DOHH2 (cell line): ENCODE measurements around the gene CBFA2T2.
A peak's percentile ranks its signal among the peaks of the same experiment; 100 is the strongest.

Experiments
- H3F3A ChIP-seq: fragments of 200-600 bp; sonication (generic), shearing (Covaris generic); 2 replicates; pipeline ENCODE4 v1.6.0; 2016; ENCODE audit warnings: antibody characterized with exemption, mild to moderate bottlenecking; ENCODE audit not compliant: control insufficient read depth, insufficient read depth
- H3K27ac ChIP-seq: fragments of 200-600 bp; sonication (generic); 2 replicates; pipeline ENCODE4 v1.5.1; 2014; ENCODE audit warnings: low read depth, mild to moderate bottlenecking, low read length, moderate library complexity
- H3K27me3 ChIP-seq: fragments of 200-600 bp; sonication (generic); 2 replicates; pipeline ENCODE4 v1.6.1; 2014; ENCODE audit warnings: mild to moderate bottlenecking, low read length, mixed read lengths; ENCODE audit not compliant: control insufficient read depth
- H3K36me3 ChIP-seq: fragments of 200-600 bp; sonication (generic); 2 replicates; pipeline ENCODE4 v1.6.1; 2014; ENCODE audit warnings: mild to moderate bottlenecking, low read length, moderate library complexity, mixed read lengths; ENCODE audit not compliant: control insufficient read depth
- H3K4me1 ChIP-seq: fragments of 200-600 bp; sonication (generic); 2 replicates; pipeline ENCODE4 v1.6.1; 2014; ENCODE audit warnings: mild to moderate bottlenecking, low read length, mixed read lengths; ENCODE audit not compliant: control insufficient read depth
- H3K4me2 ChIP-seq: fragments of 200-600 bp; sonication (generic); 2 replicates; pipeline ENCODE4 v1.6.0; 2014; ENCODE audit warnings: mild to moderate bottlenecking, low read length, moderate library complexity
- H3K4me3 ChIP-seq: fragments of 200-600 bp; sonication (generic); 2 replicates; pipeline ENCODE4 v1.5.1; 2014; ENCODE audit warnings: mild to moderate bottlenecking, low read length, mixed read lengths
- H3K79me2 ChIP-seq: fragments of 200-600 bp; sonication (generic); 2 replicates; pipeline ENCODE4 v1.6.1; 2014; ENCODE audit warnings: mild to moderate bottlenecking, low read length, mixed read lengths; ENCODE audit not compliant: control insufficient read depth
- H3K9me2 ChIP-seq: fragments of 200-600 bp; sonication (generic); replicated peaks from 2 replicates; pipeline ENCODE4 v1.6.1; 2014; ENCODE audit warnings: mild to moderate bottlenecking, low read length, mixed read lengths; ENCODE audit not compliant: control insufficient read depth
- H3K9me3 ChIP-seq: fragments of 200-600 bp; sonication (generic); 2 replicates; pipeline ENCODE4 v1.6.1; 2014; ENCODE audit warnings: antibody characterized with exemption, low read length, mixed read lengths; ENCODE audit not compliant: control insufficient read depth, insufficient read depth
- H4K20me1 ChIP-seq: fragments of 200-600 bp; sonication (generic); 2 replicates; pipeline ENCODE4 v1.6.0; 2014; ENCODE audit warnings: low read depth, mild to moderate bottlenecking, antibody characterized with exemption, low read length, moderate library complexity; ENCODE audit not compliant: control insufficient read depth, insufficient read depth
- CTCF ChIP-seq: fragments of 200-600 bp; sonication (generic); IDR thresholded peaks from one replicate; pipeline ENCODE4 v1.5.1; 2014; ENCODE audit warnings: antibody characterized with exemption, mild to moderate bottlenecking, low read depth, low read length; ENCODE audit not compliant: poor library complexity, severe bottlenecking
- EZH2phosphoT487 ChIP-seq: fragments of 200-600 bp; sonication (generic); IDR thresholded peaks from 2 replicates; pipeline ENCODE4 v1.6.1; 2017; ENCODE audit warnings: borderline replicate concordance, mild to moderate bottlenecking, antibody characterized with exemption, low read length, moderate library complexity, mixed read lengths

CBFA2T2 gene

GRCh38 chr20:33567949-33568348, 78.1 kb downstream of the CBFA2T2 start:
- Histone ChIP-seq H3K27ac (no peak overlapping the region), H3K27me3 (no peaks in the 10 kb centered on the region), H3K79me2 (no peaks in the 10 kb centered on the region), H3K4me3 (peak overlapping the region; percentile 18; the same call in 1 of the 2 replicates), H3K4me1 (peaks cover 18% of the 10 kb centered on the region), H3K4me2 (peak overlapping the region; percentile 39), H4K20me1 (no peaks in the 10 kb centered on the region), H3F3A (no peaks in the 10 kb centered on the region; the same call in 1 of the 2 replicates), H3K9me3 (no peaks in the 10 kb centered on the region), H3K9me2 (no peaks in the 10 kb centered on the region), H3K36me3 (peaks cover 14% of the 10 kb centered on the region)
- TF ChIP-seq CTCF (no peak), EZH2phosphoT487 (no peak)

GRCh38 chr20:33568378-33568777, 78.5 kb downstream of the CBFA2T2 start:
- peak overlapping the region; percentile 18; the same call in 1 of the 2 replicates for H3K4me3 ChIP-seq
- H3F3A ChIP-seq = no peaks in the 10 kb centered on the region; the same call in 1 of the 2 replicates
- H3K9me3 ChIP-seq = no peaks in the 10 kb centered on the region
- H3K27ac ChIP-seq = no peak overlapping the region
- H3K79me2 ChIP-seq = no peaks in the 10 kb centered on the region
- TF ChIP-seq EZH2phosphoT487 (no peak), CTCF (no peak)
- no peaks in the 10 kb centered on the region for H3K27me3 ChIP-seq
- H3K9me2 ChIP-seq = no peaks in the 10 kb centered on the region
- no peaks in the 10 kb centered on the region for H4K20me1 ChIP-seq
- peaks cover 22% of the 10 kb centered on the region for H3K4me1 ChIP-seq
- H3K4me2 ChIP-seq = peak overlapping the region; percentile 39
- H3K36me3 ChIP-seq = peaks cover 14% of the 10 kb centered on the region

- Histone ChIP-seq H3K36me3 (peaks cover 14% of the 10 kb centered on the region), H3K4me3 (no peak overlapping the region), H3K9me2 (no peaks in the 10 kb centered on the region), H3K79me2 (no peaks in the 10 kb centered on the region), H3K4me1 (peaks cover 22% of the 10 kb centered on the region), H3K27me3 (no peaks in the 10 kb centered on the region), H3K27ac (no peak overlapping the region), H3K9me3 (no peaks in the 10 kb centered on the region), H3F3A (no peaks in the 10 kb centered on the region; the same call in 1 of the 2 replicates), H3K4me2 (peak overlapping the region; percentile 39), H4K20me1 (no peaks in the 10 kb centered on the region)
- TF ChIP-seq CTCF = no peak
- TF ChIP-seq EZH2phosphoT487 = no peak
Measured at GRCh38 chr20:33568868-33569801, 79.2 kb downstream of the CBFA2T2 start.
